IMR-90 (cell line): ENCODE data around the gene KAT14. TPM values are rescaled to one million over a fixed set of nuclear protein-coding genes. Genes with fewer than 3 reads are reported as not detected.

ENCODE experiments used
- ATAC-seq: fragments of 200-7000 bp; cut with Tn5 transposase; 2 replicates; pipeline ENCODE4 v1.9.1; 2020; ENCODE audit warnings: low read depth, mild to moderate bottlenecking, moderate library complexity
- BruUV-seq: library from RNA; stranded (reverse); fragments of 400-500 nt; replicated peaks from 2 replicates; lab custom pipeline; 2021; lab: Mats Ljungman, UMichigan
- CTCF ChIA-PET: fragments of 300-600 bp; formaldehyde crosslinking; extraction: SDS; loops from one replicate; lab custom pipeline; 2021; ENCODE audit warnings: antibody characterized with exemption; lab: Yijun Ruan, JAX
- POLR2A ChIA-PET: fragments of 300-600 bp; sonication (Branson Sonifier 250); formaldehyde crosslinking; loops from one replicate; lab custom pipeline; 2022; ENCODE audit warnings: antibody characterized with exemption; ENCODE audit not compliant: unreplicated experiment; lab: Charles Lee
- DNase-seq: peaks from one replicate; pipeline ENCODE4 v3.0.0; 2013
- H2AFZ ChIP-seq: replicated peaks from 2 replicates; pipeline ENCODE3; 2013; ENCODE audit warnings: low read length, mild to moderate bottlenecking; ENCODE audit not compliant: poor library complexity
- H2AK5ac ChIP-seq: 2 replicates; pipeline ENCODE4 v1.6.1; 2013; ENCODE audit warnings: low read depth, low read length, inconsistent platforms
- H2AK9ac ChIP-seq: replicated peaks from 2 replicates; pipeline ENCODE3; 2013; ENCODE audit warnings: mild to moderate bottlenecking, low read depth, low read length, moderate library complexity; ENCODE audit not compliant: poor library complexity
- H2BK120ac ChIP-seq: 2 replicates; pipeline ENCODE4 v1.6.1; 2013; ENCODE audit warnings: low read depth, low read length, inconsistent platforms
- H2BK15ac ChIP-seq: 3 replicates; pipeline ENCODE4 v1.6.1; 2013; ENCODE audit warnings: low read depth, low read length, inconsistent platforms
- H2BK20ac ChIP-seq: 2 replicates; pipeline ENCODE4 v1.6.1; 2013; ENCODE audit warnings: low read depth, mild to moderate bottlenecking, inconsistent platforms, low read length, moderate library complexity
- H2BK5ac ChIP-seq: 2 replicates; pipeline ENCODE4 v1.6.1; 2013; ENCODE audit warnings: mild to moderate bottlenecking, low read depth, low read length, inconsistent platforms; ENCODE audit not compliant: poor library complexity, severe bottlenecking
- H3K14ac ChIP-seq: replicated peaks from 2 replicates; pipeline ENCODE4 v1.6.1; 2013; ENCODE audit warnings: low read depth, low read length, inconsistent platforms
- H3K18ac ChIP-seq: 2 replicates; pipeline ENCODE4 v1.6.1; 2013; ENCODE audit warnings: low read depth, low read length, control low read depth
- H3K23ac ChIP-seq: 2 replicates; pipeline ENCODE4 v1.6.1; 2013; ENCODE audit warnings: low read depth, low read length, inconsistent platforms
- H3K27ac ChIP-seq: 2 replicates; pipeline ENCODE4 v1.5.1; 2013; ENCODE audit warnings: mild to moderate bottlenecking, control low read depth, low read length; ENCODE audit not compliant: insufficient read depth
- H3K27me3 ChIP-seq: 2 replicates; pipeline ENCODE4 v1.6.1; 2013; ENCODE audit warnings: low read length; ENCODE audit not compliant: control insufficient read depth, insufficient read depth
- H3K36me3 ChIP-seq: 2 replicates; pipeline ENCODE4 v1.6.1; 2013; ENCODE audit warnings: low read length, mixed read lengths; ENCODE audit not compliant: control insufficient read depth, insufficient read depth
- H3K4ac ChIP-seq: 2 replicates; pipeline ENCODE4 v1.6.1; 2013; ENCODE audit warnings: low read depth, low read length, inconsistent platforms
- H3K4me1 ChIP-seq: 2 replicates; pipeline ENCODE4 v1.6.1; 2013; ENCODE audit warnings: low read length, mixed read lengths; ENCODE audit not compliant: control insufficient read depth, insufficient read depth
- H3K4me2 ChIP-seq: 2 replicates; pipeline ENCODE4 v1.6.1; 2013; ENCODE audit warnings: low read depth, mild to moderate bottlenecking, control low read depth, low read length, moderate library complexity
- H3K4me3 ChIP-seq: 2 replicates; pipeline ENCODE4 v1.5.1; 2013; ENCODE audit warnings: low read depth, mild to moderate bottlenecking, control low read depth, low read length, moderate library complexity; ENCODE audit not compliant: insufficient read depth
- H3K56ac ChIP-seq: 2 replicates; pipeline ENCODE4 v1.6.1; 2013; ENCODE audit warnings: low read length, inconsistent platforms; ENCODE audit not compliant: insufficient read depth; ENCODE audit errors: extremely low read depth
- H3K79me1 ChIP-seq, 2 experiments: 2 replicates each; pipeline ENCODE4 v1.6.1; 2013; ENCODE audit warnings: low read length in 2 of 2, inconsistent platforms in 1 of 2, low read depth in 1 of 2
- H3K9ac ChIP-seq: 2 replicates; pipeline ENCODE4 v1.6.1; 2013; ENCODE audit warnings: low read depth, low read length, control low read depth
- H3K9me1 ChIP-seq: 2 replicates; pipeline ENCODE4 v1.6.1; 2013; ENCODE audit warnings: low read length, inconsistent platforms; ENCODE audit not compliant: insufficient read depth
- H3K9me3 ChIP-seq: 2 replicates; pipeline ENCODE4 v1.6.1; 2013; ENCODE audit warnings: low read length; ENCODE audit not compliant: control insufficient read depth, insufficient read depth
- H4K20me1 ChIP-seq: 2 replicates; pipeline ENCODE4 v1.6.1; 2013; ENCODE audit warnings: low read length, inconsistent platforms; ENCODE audit not compliant: insufficient read depth
- H4K5ac ChIP-seq: 2 replicates; pipeline ENCODE4 v1.6.1; 2013; ENCODE audit warnings: mild to moderate bottlenecking, low read depth, low read length, control low read depth
- H4K8ac ChIP-seq, 2 experiments: 2 replicates each; pipeline ENCODE4 v1.6.1; 2013; ENCODE audit warnings: low read depth in 2 of 2, low read length in 2 of 2, control low read depth in 1 of 2, inconsistent platforms in 1 of 2
- H4K91ac ChIP-seq: 2 replicates; pipeline ENCODE4 v1.6.1; 2013; ENCODE audit warnings: low read depth, low read length, inconsistent platforms; ENCODE audit not compliant: insufficient read depth
- CEBPB ChIP-seq: IDR thresholded peaks from 2 replicates; pipeline ENCODE4 v1.6.1; 2012; ENCODE audit warnings: low read depth, low read length, improper control_type of control experiment
- WGBS, 2 experiments: methylation state at CpG; one replicate each; pipeline versions ENCODE4 v1.1.5 to v1.1.7; 2013; ENCODE audit warnings: missing lambda C conversion rate in 2 of 2; ENCODE audit not compliant: insufficient read length in 1 of 2; ENCODE audit errors: extremely low coverage in 2 of 2; 5-methylcytosine and 5-hydroxymethylcytosine counted together
- dilution Hi-C: fragments of 300-500 bp; cut with HindIII; formaldehyde crosslinking; loops from one replicate; pipeline ENCODE4 v1.14.3; 2018; ENCODE audit warnings: low sequenced_read_pairs; ENCODE audit not compliant: unreplicated experiment
- in situ Hi-C: fragments of 300-500 bp; cut with MboI; formaldehyde crosslinking; loops from 3 replicates; pipeline ENCODE4 v1.14.3; 2019; ENCODE audit warnings: low sequenced_read_pairs, inconsistent platforms, mixed read lengths
- intact Hi-C: fragments of 100-400 bp; cut with micrococcal nuclease; formaldehyde crosslinking; loops from 2 replicates; pipeline ENCODE4 v1.10.0; 2022
- polyA plus RNA-seq, 3 experiments: library from polyadenylated mRNA; depleted of rRNA; stranded (reverse); fragments of >200 nt; gene quantifications; 2 replicates each; pipeline ENCODE4 v1.2.3, GENCODE V29; 2012; ENCODE audit warnings: low replicate concordance in 1 of 3
- total RNA-seq: library from RNA; depleted of rRNA; stranded (reverse); fragments of >200 nt; gene quantifications from 2 replicates; pipeline ENCODE4 v1.2.3, GENCODE V29; 2012
- TF ChIP-seq, protein P1 (sequence below): conservative IDR thresholded peaks from 2 replicates; pipeline ENCODE4 v1.5.1; 2012; ENCODE audit warnings: mild to moderate bottlenecking, low read depth, low read length, improper control_type of control experiment

The KAT14 gene
- total and polyA plus RNA-seq, 2 of the 4 experiments (the other 2 are of a cell fraction): 6.7 to 12.4 TPM

- no peak overlapping the region for H3K18ac ChIP-seq
- H3K79me1 ChIP-seq: no peaks in the 10 kb centered on the region
- no peak overlapping the region for H2BK120ac ChIP-seq
- BruUV-seq: no TSS peak
- peaks cover 2% of the 10 kb centered on the region; the same call in 1 of the 2 replicates for H3K9me1 ChIP-seq
- peak; percentile 5 for DNase-seq
- POLR2A ChIA-PET: no interaction called here
- no peak overlapping the region for H2AK9ac ChIP-seq
- H2BK5ac ChIP-seq: no peak overlapping the region
- H3K36me3 ChIP-seq: peaks cover 21% of the 10 kb centered on the region
- dilution Hi-C loops: no loop called here
- H3K4me1 ChIP-seq: no peaks in the 10 kb centered on the region
- no peak overlapping the region for H2BK15ac ChIP-seq
- H2BK20ac ChIP-seq: no peak overlapping the region
- H3K23ac ChIP-seq: no peak overlapping the region
- TF ChIP-seq, protein P1, sequence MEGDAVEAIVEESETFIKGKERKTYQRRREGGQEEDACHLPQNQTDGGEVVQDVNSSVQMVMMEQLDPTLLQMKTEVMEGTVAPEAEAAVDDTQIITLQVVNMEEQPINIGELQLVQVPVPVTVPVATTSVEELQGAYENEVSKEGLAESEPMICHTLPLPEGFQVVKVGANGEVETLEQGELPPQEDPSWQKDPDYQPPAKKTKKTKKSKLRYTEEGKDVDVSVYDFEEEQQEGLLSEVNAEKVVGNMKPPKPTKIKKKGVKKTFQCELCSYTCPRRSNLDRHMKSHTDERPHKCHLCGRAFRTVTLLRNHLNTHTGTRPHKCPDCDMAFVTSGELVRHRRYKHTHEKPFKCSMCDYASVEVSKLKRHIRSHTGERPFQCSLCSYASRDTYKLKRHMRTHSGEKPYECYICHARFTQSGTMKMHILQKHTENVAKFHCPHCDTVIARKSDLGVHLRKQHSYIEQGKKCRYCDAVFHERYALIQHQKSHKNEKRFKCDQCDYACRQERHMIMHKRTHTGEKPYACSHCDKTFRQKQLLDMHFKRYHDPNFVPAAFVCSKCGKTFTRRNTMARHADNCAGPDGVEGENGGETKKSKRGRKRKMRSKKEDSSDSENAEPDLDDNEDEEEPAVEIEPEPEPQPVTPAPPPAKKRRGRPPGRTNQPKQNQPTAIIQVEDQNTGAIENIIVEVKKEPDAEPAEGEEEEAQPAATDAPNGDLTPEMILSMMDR: no peak
- no peak for TF ChIP-seq CEBPB
- H2AFZ ChIP-seq: no peak overlapping the region
- ATAC-seq: no peak; the same call in 1 of the 2 replicates
- no peak overlapping the region for H3K9ac ChIP-seq
- H3K14ac ChIP-seq: no peak overlapping the region
- no peak overlapping the region for H3K4me2 ChIP-seq
- no peak overlapping the region for H3K4ac ChIP-seq
- intact Hi-C loops: no loop called here
- H3K56ac ChIP-seq: no peak overlapping the region
- no peaks in the 10 kb centered on the region for H3K27me3 ChIP-seq
- H2AK5ac ChIP-seq: no peak overlapping the region
- no peak overlapping the region for H3K27ac ChIP-seq
- CTCF ChIA-PET: no interaction called here
- in situ Hi-C loops: no loop called here
- no peak overlapping the region for H4K5ac ChIP-seq
- H3K4me3 ChIP-seq: no peak overlapping the region
- H4K91ac ChIP-seq: no peak overlapping the region
- no peaks in the 10 kb centered on the region for H3K9me3 ChIP-seq
- WGBS, 2 experiments: 40% methylated on average over 1 of the region's 3 CpGs; no CpG with 5 or more reads in 1 of the 2 experiments
- H4K8ac ChIP-seq: no peak overlapping the region
- H4K20me1 ChIP-seq: no peaks in the 10 kb centered on the region
Measured at GRCh38 chr20:18188434-18188833, 50.8 kb downstream of the KAT14 start.
